GM23338 (cell line): ENCODE results near the gene RNF133. TPM values are rescaled to one million over a fixed set of nuclear protein-coding genes. Genes with fewer than 3 reads are reported as not detected.

Source experiments
- ATAC-seq: fragments of 200-7000 bp; cut with Tn5 transposase; 3 replicates; pipeline ENCODE4 v1.9.1; 2020
- DNase-seq: peaks from one replicate; pipeline ENCODE4 v3.0.0-alpha.2; 2015; ENCODE audit warnings: low spot score
- H2AFZ ChIP-seq: fragments of 200-600 bp; sonication (generic); 2 replicates; pipeline ENCODE4 v1.8.0; 2016; ENCODE audit warnings: antibody characterized with exemption, mild to moderate bottlenecking, moderate library complexity
- H3F3A ChIP-seq: fragments of 200-600 bp; sonication (generic); replicated peaks from 2 replicates; pipeline ENCODE4 v1.8.0; 2017; ENCODE audit warnings: antibody characterized with exemption, mixed run types, low read depth
- H3K27ac ChIP-seq: fragments of 200-600 bp; sonication (generic); 2 replicates; pipeline ENCODE4 v1.6.1; 2016; ENCODE audit warnings: low read depth
- H3K27me3 ChIP-seq: fragments of 200-600 bp; sonication (generic); 2 replicates; pipeline ENCODE4 v1.8.0; 2016; ENCODE audit warnings: mild to moderate bottlenecking, mixed run types, moderate library complexity; ENCODE audit not compliant: insufficient read depth
- H3K36me3 ChIP-seq: fragments of 200-600 bp; sonication (generic); 2 replicates; pipeline ENCODE4 v1.8.0; 2016; ENCODE audit warnings: mild to moderate bottlenecking; ENCODE audit not compliant: insufficient read depth
- H3K4me1 ChIP-seq: fragments of 200-600 bp; sonication (generic); 2 replicates; pipeline ENCODE4 v1.8.0; 2016; ENCODE audit warnings: mild to moderate bottlenecking, moderate library complexity; ENCODE audit not compliant: insufficient read depth
- H3K4me2 ChIP-seq: fragments of 200-600 bp; sonication (generic); 2 replicates; pipeline ENCODE4 v1.7.1; 2017; ENCODE audit warnings: mixed run types
- H3K4me3 ChIP-seq: fragments of 200-600 bp; sonication (generic); 2 replicates; pipeline ENCODE4 v1.6.1; 2016; ENCODE audit warnings: mixed run types
- H3K79me2 ChIP-seq: fragments of 200-600 bp; sonication (generic); replicated peaks from 2 replicates; pipeline ENCODE4 v1.8.0; 2017; ENCODE audit warnings: mild to moderate bottlenecking; ENCODE audit not compliant: insufficient read depth
- H3K9me2 ChIP-seq: fragments of 200-600 bp; sonication (generic); 2 replicates; pipeline ENCODE4 v1.8.0; 2017; ENCODE audit not compliant: insufficient read depth
- H4K20me1 ChIP-seq: fragments of 200-600 bp; sonication (generic); replicated peaks from 2 replicates; pipeline ENCODE4 v1.8.0; 2017; ENCODE audit warnings: mild to moderate bottlenecking; ENCODE audit not compliant: insufficient read depth
- H3K27ac Mint-ChIP-seq: 2 replicates; pipeline ENCODE4 v1.8.0; 2020; ENCODE audit warnings: inconsistent platforms, mild to moderate bottlenecking, moderate library complexity, mixed read lengths
- H3K27me3 Mint-ChIP-seq: 3 replicates; pipeline ENCODE4 v1.8.0; 2022; ENCODE audit warnings: low read depth, mild to moderate bottlenecking, moderate library complexity, mixed read lengths, inconsistent platforms; ENCODE audit not compliant: insufficient read depth, poor library complexity
- H3K36me3 Mint-ChIP-seq: 3 replicates; pipeline ENCODE4 v1.8.0; 2021; ENCODE audit warnings: low read depth, mild to moderate bottlenecking, inconsistent platforms, moderate library complexity, mixed read lengths
- H3K4me1 Mint-ChIP-seq: 3 replicates; pipeline ENCODE4 v1.8.0; 2020; ENCODE audit warnings: mild to moderate bottlenecking, inconsistent platforms, mixed read lengths
- H3K4me3 Mint-ChIP-seq: 3 replicates; pipeline ENCODE4 v1.8.0; 2021; ENCODE audit warnings: moderate library complexity, mild to moderate bottlenecking, inconsistent platforms, mixed read lengths
- H3K9me3 Mint-ChIP-seq: 3 replicates; pipeline ENCODE4 v1.8.0; 2020; ENCODE audit warnings: moderate library complexity, mild to moderate bottlenecking, inconsistent platforms, mixed read lengths
- CREB1 ChIP-seq: fragments of 250-450 bp; sonication (Bioruptor Pico); IDR thresholded peaks from 2 replicates; pipeline ENCODE4 v1.5.0; 2020; ENCODE audit warnings: low read depth, mild to moderate bottlenecking, moderate library complexity
- CTCF ChIP-seq, 2 experiments: fragments of 200-600 bp in 1 of 2; sonication (generic) in 1 of 2; conservative IDR thresholded peaks; 2 replicates each; pipeline versions ENCODE4 v1.5.1 to v1.6.1; 2016 to 2017; ENCODE audit warnings: antibody characterized with exemption in 2 of 2, low read depth in 2 of 2, mild to moderate bottlenecking in 2 of 2, moderate library complexity in 1 of 2
- EZH2 ChIP-seq: fragments of 200-600 bp; sonication (generic); IDR thresholded peaks from one replicate; pipeline ENCODE4 v1.8.0; 2017; ENCODE audit warnings: antibody characterized with exemption, mild to moderate bottlenecking, low read depth; ENCODE audit not compliant: unreplicated experiment
- EZH2phosphoT487 ChIP-seq: fragments of 200-600 bp; sonication (generic); IDR thresholded peaks from one replicate; pipeline ENCODE4 v1.8.1; 2018; ENCODE audit warnings: antibody characterized with exemption; ENCODE audit not compliant: unreplicated experiment
- JUNB ChIP-seq: IDR thresholded peaks from one replicate; pipeline ENCODE4 v1.6.1; 2016; ENCODE audit warnings: antibody characterized with exemption; ENCODE audit not compliant: unreplicated experiment
- NANOG ChIP-seq: IDR thresholded peaks from 2 replicates; pipeline ENCODE4 v1.6.1; 2016; ENCODE audit warnings: antibody characterized with exemption, borderline replicate concordance
- POLR2AphosphoS5 ChIP-seq: IDR thresholded peaks from 2 replicates; pipeline ENCODE4 v1.6.1; 2016; ENCODE audit warnings: antibody characterized with exemption, low read depth
- STAT1 ChIP-seq: IDR thresholded peaks from one replicate; pipeline ENCODE4 v1.6.1; 2016; ENCODE audit warnings: antibody characterized with exemption; ENCODE audit not compliant: unreplicated experiment
- ZNF114 ChIP-seq: fragments of 250-450 bp; sonication (Bioruptor Pico); IDR thresholded peaks from 2 replicates; pipeline ENCODE4 v1.5.0; 2020; ENCODE audit warnings: mild to moderate bottlenecking, moderate library complexity
- ZNF331 ChIP-seq: fragments of 250-450 bp; sonication (Bioruptor Pico); IDR thresholded peaks from 2 replicates; pipeline ENCODE4 v1.5.0; 2020; ENCODE audit warnings: low read depth, mild to moderate bottlenecking, moderate library complexity
- ZNF462 ChIP-seq: fragments of 250-450 bp; sonication (Bioruptor Pico); IDR thresholded peaks from 2 replicates; pipeline ENCODE4 v1.5.0; 2020; ENCODE audit warnings: mild to moderate bottlenecking, moderate library complexity
- polyA plus RNA-seq: library from polyadenylated mRNA; unstranded; fragments of >200 nt; fragmentation: Nextera tagmentation; extraction: Ambion mirVana; gene quantifications from 2 replicates; pipeline ENCODE4 v1.2.1, GENCODE V29; 2016
- total RNA-seq: library from RNA; depleted of rRNA; stranded (reverse); fragments of >200 nt; shearing (Covaris generic); gene quantifications from 2 replicates; pipeline ENCODE4 v1.2.3, GENCODE V29; 2014
- TF ChIP-seq, protein P1 (sequence below): IDR thresholded peaks from one replicate; pipeline ENCODE4 v1.6.1; 2018; ENCODE audit warnings: antibody characterized with exemption; ENCODE audit not compliant: unreplicated experiment
- TF ChIP-seq, protein P2 (sequence below): IDR thresholded peaks from 2 replicates; pipeline ENCODE4 v1.6.1; 2016; ENCODE audit warnings: antibody characterized with exemption

The RNF133 gene
- total and polyA plus RNA-seq, 2 experiments from 2014 or later: 2.0 TPM; not detected in 1

GRCh38 chr7:122715183-122715582 lies 16.3 kb upstream of the RNF133 start:
- ATAC-seq (no peak), DNase-seq (no peak)
- Mint-ChIP-seq H3K36me3 (no peaks in the 10 kb centered on the region), H3K27me3 (no peaks in the 10 kb centered on the region), H3K9me3 (no peaks in the 10 kb centered on the region), H3K27ac (no peak overlapping the region), H3K4me3 (no peak overlapping the region), H3K4me1 (peaks cover 29% of the 10 kb centered on the region)
- Histone ChIP-seq H4K20me1 (no peaks in the 10 kb centered on the region), H3K27ac (no peak overlapping the region), H3K79me2 (0 out of 2 replicates have a peak, but pooled peaks cover 9% of the 10 kb centered on the region), H3K9me2 (peaks cover 9% of the 10 kb centered on the region; the same call in 1 of the 2 replicates), H3K36me3 (no peaks in the 10 kb centered on the region), H3F3A (no peaks in the 10 kb centered on the region), H3K4me2 (no peak overlapping the region), H3K4me3 (no peak overlapping the region), H3K27me3 (no peaks in the 10 kb centered on the region), H2AFZ (no peak overlapping the region), H3K4me1 (peaks cover 3% of the 10 kb centered on the region; the same call in 1 of the 2 replicates)
- TF ChIP-seq EZH2 (no peak), NANOG (no peak), ZNF462 (CRISPR knock-in tag) (no peak), CREB1 (no peak), EZH2phosphoT487 (no peak), POLR2AphosphoS5 (no peak), JUNB (no peak), CTCF (conservative IDR thresholded peaks at IDR 0.05; ENCODE audit: low read depth in 2 of 2) (no peak), ZNF331 (CRISPR knock-in tag) (no peak), ZNF114 (CRISPR knock-in tag) (no peak), STAT1 (no peak)
- TF ChIP-seq, protein P1, sequence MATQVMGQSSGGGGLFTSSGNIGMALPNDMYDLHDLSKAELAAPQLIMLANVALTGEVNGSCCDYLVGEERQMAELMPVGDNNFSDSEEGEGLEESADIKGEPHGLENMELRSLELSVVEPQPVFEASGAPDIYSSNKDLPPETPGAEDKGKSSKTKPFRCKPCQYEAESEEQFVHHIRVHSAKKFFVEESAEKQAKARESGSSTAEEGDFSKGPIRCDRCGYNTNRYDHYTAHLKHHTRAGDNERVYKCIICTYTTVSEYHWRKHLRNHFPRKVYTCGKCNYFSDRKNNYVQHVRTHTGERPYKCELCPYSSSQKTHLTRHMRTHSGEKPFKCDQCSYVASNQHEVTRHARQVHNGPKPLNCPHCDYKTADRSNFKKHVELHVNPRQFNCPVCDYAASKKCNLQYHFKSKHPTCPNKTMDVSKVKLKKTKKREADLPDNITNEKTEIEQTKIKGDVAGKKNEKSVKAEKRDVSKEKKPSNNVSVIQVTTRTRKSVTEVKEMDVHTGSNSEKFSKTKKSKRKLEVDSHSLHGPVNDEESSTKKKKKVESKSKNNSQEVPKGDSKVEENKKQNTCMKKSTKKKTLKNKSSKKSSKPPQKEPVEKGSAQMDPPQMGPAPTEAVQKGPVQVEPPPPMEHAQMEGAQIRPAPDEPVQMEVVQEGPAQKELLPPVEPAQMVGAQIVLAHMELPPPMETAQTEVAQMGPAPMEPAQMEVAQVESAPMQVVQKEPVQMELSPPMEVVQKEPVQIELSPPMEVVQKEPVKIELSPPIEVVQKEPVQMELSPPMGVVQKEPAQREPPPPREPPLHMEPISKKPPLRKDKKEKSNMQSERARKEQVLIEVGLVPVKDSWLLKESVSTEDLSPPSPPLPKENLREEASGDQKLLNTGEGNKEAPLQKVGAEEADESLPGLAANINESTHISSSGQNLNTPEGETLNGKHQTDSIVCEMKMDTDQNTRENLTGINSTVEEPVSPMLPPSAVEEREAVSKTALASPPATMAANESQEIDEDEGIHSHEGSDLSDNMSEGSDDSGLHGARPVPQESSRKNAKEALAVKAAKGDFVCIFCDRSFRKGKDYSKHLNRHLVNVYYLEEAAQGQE: no peak
- TF ChIP-seq, protein P2, sequence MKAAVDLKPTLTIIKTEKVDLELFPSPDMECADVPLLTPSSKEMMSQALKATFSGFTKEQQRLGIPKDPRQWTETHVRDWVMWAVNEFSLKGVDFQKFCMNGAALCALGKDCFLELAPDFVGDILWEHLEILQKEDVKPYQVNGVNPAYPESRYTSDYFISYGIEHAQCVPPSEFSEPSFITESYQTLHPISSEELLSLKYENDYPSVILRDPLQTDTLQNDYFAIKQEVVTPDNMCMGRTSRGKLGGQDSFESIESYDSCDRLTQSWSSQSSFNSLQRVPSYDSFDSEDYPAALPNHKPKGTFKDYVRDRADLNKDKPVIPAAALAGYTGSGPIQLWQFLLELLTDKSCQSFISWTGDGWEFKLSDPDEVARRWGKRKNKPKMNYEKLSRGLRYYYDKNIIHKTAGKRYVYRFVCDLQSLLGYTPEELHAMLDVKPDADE: no peak
